GM12874 (cell line): Measurements from ENCODE around the gene SNX30.

Source experiments
- TF ChIP-seq, protein P1 (sequence below): IDR thresholded peaks from 2 replicates; pipeline ENCODE4 v1.5.1; 2011; ENCODE audit warnings: low read depth, mild to moderate bottlenecking, control low read depth, low read length, moderate library complexity; ENCODE audit not compliant: insufficient read depth

SNX30 gene

GRCh38 chr9:112868461-112868860 is 117.9 kb downstream of the SNX30 start:
- TF ChIP-seq, protein P1, sequence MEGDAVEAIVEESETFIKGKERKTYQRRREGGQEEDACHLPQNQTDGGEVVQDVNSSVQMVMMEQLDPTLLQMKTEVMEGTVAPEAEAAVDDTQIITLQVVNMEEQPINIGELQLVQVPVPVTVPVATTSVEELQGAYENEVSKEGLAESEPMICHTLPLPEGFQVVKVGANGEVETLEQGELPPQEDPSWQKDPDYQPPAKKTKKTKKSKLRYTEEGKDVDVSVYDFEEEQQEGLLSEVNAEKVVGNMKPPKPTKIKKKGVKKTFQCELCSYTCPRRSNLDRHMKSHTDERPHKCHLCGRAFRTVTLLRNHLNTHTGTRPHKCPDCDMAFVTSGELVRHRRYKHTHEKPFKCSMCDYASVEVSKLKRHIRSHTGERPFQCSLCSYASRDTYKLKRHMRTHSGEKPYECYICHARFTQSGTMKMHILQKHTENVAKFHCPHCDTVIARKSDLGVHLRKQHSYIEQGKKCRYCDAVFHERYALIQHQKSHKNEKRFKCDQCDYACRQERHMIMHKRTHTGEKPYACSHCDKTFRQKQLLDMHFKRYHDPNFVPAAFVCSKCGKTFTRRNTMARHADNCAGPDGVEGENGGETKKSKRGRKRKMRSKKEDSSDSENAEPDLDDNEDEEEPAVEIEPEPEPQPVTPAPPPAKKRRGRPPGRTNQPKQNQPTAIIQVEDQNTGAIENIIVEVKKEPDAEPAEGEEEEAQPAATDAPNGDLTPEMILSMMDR, result no peak

DNA sequence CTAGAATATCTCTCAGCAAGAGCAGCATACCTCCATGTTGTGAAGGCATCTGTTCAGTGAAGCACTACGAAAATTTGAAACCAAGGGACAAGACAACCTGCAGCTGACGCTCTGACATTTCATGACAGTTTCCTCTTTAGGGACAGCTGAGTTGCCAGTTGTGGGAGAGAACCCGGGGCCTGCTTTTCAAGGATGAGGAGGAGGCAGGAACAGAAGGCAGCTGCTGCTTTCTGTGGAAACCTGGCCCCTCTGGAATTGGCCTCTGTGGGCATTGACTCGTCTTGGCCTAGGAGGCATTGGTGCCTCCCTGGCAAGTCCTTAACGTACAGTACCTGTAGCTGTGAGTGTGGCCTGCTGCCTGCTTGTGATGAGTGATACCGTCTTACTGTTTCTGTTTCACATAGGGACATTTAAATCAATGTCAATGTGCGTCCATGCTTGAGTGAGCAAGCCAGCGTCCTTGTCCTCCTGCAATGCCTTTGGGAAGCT is 118.5 kb downstream of the SNX30 start:
- TF ChIP-seq, protein P1, result no peak

DNA sequence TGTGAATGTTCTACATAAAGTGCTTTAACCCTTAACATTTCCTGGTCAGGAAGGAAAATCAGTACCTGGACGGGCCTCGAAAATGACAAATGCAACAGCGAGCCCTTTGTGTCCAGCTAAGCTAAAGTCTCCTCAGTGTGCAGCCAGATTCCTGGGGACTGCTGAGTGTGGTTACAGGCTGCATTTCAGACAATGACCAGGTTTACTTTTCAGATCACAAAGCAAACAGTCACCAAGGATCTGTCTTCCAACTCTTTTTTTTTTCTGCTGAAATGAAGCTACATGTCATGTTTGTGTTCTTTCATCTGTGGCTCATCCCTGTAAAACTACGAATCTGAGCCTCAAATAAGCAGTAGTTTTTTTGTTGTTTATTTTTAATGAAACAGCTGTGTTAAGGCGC is 119.4 kb downstream of the SNX30 start:
- TF ChIP-seq, protein P1, result no peak

- TF ChIP-seq, protein P1, result no peak
Measured at GRCh38 chr9:112870556-112870955, 120.0 kb downstream of the SNX30 start.

DNA sequence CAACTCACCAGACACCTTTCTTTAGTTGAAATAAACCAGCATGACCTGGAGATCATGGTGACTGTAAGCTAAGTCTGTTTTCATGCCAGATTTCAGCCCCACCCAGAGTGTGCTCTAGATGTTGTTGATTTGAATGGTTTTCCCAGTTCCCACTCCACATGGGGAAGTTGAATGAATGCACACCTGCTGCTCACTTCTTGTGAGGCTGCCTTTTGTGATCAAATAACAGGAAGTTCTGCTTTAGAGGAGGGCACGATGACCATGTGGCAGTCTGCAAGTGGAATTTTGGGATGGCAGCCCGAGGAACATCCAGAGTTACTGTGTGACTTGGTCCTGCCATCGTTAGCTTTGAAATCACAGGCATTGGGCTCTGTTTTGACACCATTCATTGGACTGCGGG is 121.5 kb downstream of the SNX30 start:
- TF ChIP-seq, protein P1, result no peak

DNA sequence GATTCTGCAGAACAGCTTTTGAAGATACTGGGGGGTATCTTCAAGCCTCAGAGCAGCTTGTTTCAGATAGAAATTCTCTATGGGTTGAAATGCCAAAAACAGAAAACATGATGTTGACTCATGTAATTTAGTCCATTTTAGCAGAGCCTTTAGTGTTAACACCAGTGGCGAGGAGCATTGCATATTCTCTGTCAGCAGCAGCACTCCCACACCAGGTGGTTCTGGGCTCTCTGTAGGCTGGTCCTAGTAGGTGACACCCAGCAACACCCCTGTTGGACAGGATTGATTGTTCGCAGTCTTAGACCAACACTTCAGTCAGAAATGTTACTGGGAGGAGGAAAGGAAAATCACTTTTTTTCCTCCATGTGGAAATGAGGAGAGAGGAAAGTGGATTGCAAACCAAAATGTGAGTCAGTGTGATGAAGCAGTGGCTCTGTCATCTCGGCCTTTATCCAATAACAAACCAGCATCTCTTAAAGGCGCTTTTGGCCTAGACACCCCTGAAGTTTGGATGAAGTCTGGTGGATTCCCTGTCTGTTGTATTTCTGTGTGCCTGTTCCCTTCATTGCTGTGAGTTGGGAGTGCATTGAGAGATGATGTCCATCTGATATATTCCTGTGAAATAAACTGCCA is 123.3 kb downstream of the SNX30 start:
- TF ChIP-seq, protein P1, result no peak

- TF ChIP-seq, protein P1, result no peak
Measured at GRCh38 chr9:112878752-112879151, 128.2 kb downstream of the SNX30 start.
